T-cell (primary cell): ENCODE data around the gene PPP6R1. TPM values are rescaled to one million over a fixed set of nuclear protein-coding genes. Genes with fewer than 3 reads are reported as not detected.
"Not testable (repeated sequence)": the region's sequence is repeated elsewhere in the genome, so short reads cannot be mapped to it uniquely, and the experiment has no call there.

ENCODE experiments used
- ATAC-seq, 4 experiments: fragments of 200-7000 bp in 3 of 4; fragments of 150-1000 bp in 1 of 4; cut with Tn5 transposase; replicated peaks in 1 of 4; 1 replicate in 3 of 4; 2 replicates in 1 of 4; pipeline ENCODE4 v1.10.0; 2021; ENCODE audit warnings: moderate library complexity in 3 of 4, mild to moderate bottlenecking in 2 of 4, moderate number of reproducible peaks in 1 of 4
- CTCF ChIA-PET, 2 donors: fragments of 300-600 bp; sonication (Branson Sonifier 250); formaldehyde crosslinking; loops; one replicate each; lab custom pipeline; 2022; ENCODE audit warnings: antibody characterized with exemption in 2 of 2; lab: Charles Lee
- POLR2A ChIA-PET, 2 donors: fragments of 300-600 bp; sonication (Branson Sonifier 250); formaldehyde crosslinking; loops; one replicate each; lab custom pipeline; 2022; ENCODE audit warnings: antibody characterized with exemption in 2 of 2; lab: Charles Lee
- DNase-seq, 35 experiments: peaks; one replicate each; pipeline versions ENCODE4 v3.0.0 to v3.0.0-alpha.2; 2013 to 2023
- H3K27ac ChIP-seq: one replicate; pipeline ENCODE4 v1.5.1; 2013; ENCODE audit warnings: low read length
- H3K27me3 ChIP-seq, 2 experiments: replicated peaks in 1 of 2; 1 replicate in 1 of 2; 2 replicates in 1 of 2; pipeline versions ENCODE4 v1.6.1 to v1.7.0; 2013; ENCODE audit warnings: low read length in 1 of 2, mixed read lengths in 1 of 2; ENCODE audit not compliant: control insufficient read depth in 2 of 2, insufficient read depth in 2 of 2; ENCODE audit errors: extremely low read depth in 1 of 2
- H3K36me3 ChIP-seq, 2 donors: 1 replicate in 1 of 2; 2 replicates in 1 of 2; pipeline versions ENCODE4 v1.6.1 to v1.7.0; 2013; ENCODE audit warnings: low read length in 1 of 2; ENCODE audit not compliant: control insufficient read depth in 2 of 2, insufficient read depth in 1 of 2; ENCODE audit errors: extremely low read depth in 1 of 2
- H3K4me1 ChIP-seq, 2 experiments: 1 replicate in 1 of 2; 2 replicates in 1 of 2; pipeline versions ENCODE4 v1.6.1 to v1.7.0; 2013; ENCODE audit warnings: low read length in 2 of 2, mixed read lengths in 1 of 2; ENCODE audit not compliant: insufficient read depth in 2 of 2, control insufficient read depth in 1 of 2; ENCODE audit errors: extremely low read depth in 1 of 2
- H3K4me3 ChIP-seq, 2 donors: 1 replicate in 1 of 2; 2 replicates in 1 of 2; pipeline versions ENCODE4 v1.5.1 to v1.7.0; 2013; ENCODE audit warnings: mild to moderate bottlenecking in 2 of 2, low read length in 1 of 2, moderate library complexity in 1 of 2; ENCODE audit not compliant: control insufficient read depth in 1 of 2; ENCODE audit errors: extremely low read depth in 1 of 2
- H3K9me3 ChIP-seq: 2 replicates; pipeline ENCODE4 v1.7.0; 2013
- H3K27ac Mint-ChIP-seq, 2 donors: one replicate each; pipeline ENCODE4 v1.8.0; 2020 to 2021; ENCODE audit warnings: mild to moderate bottlenecking in 2 of 2, mixed read lengths in 2 of 2
- H3K27me3 Mint-ChIP-seq, 2 donors: one replicate each; pipeline ENCODE4 v1.8.0; 2021 to 2022; ENCODE audit warnings: mixed read lengths in 2 of 2
- H3K36me3 Mint-ChIP-seq: one replicate; pipeline ENCODE4 v1.8.0; 2021; ENCODE audit warnings: mixed read lengths
- H3K4me1 Mint-ChIP-seq, 3 donors: one replicate each; pipeline ENCODE4 v1.8.0; 2020 to 2022; ENCODE audit warnings: mixed read lengths in 3 of 3, mild to moderate bottlenecking in 1 of 3
- H3K4me3 Mint-ChIP-seq, 3 donors: one replicate each; pipeline ENCODE4 v1.8.0; 2020 to 2022; ENCODE audit warnings: mild to moderate bottlenecking in 3 of 3, mixed read lengths in 3 of 3, moderate library complexity in 3 of 3
- H3K9me3 Mint-ChIP-seq, 3 donors: one replicate each; pipeline ENCODE4 v1.8.0; 2020 to 2022; ENCODE audit warnings: mixed read lengths in 3 of 3
- WGBS: methylation state at CpG from one replicate; pipeline ENCODE4 v1.1.5; 2013; ENCODE audit warnings: missing lambda C conversion rate; ENCODE audit not compliant: insufficient coverage; 5-methylcytosine and 5-hydroxymethylcytosine counted together
- total RNA-seq, 35 experiments: library from RNA in 6 of 35; stranded (reverse) in 6 of 35; fragments of 120-200 nt in 1 of 35; gene quantifications; one replicate each; pipeline versions ENCODE4 v1.2.1 to v1.2.4 and lab custom pipeline; 2013 to 2026

The PPP6R1 gene
- total RNA-seq, 5 donors from 2014 or later (not counting 1 experiment from before 2014, with no cell fraction given), result 173 to 208 (median 194) TPM

- CTCF ChIA-PET, result no interaction called here
- Histone ChIP-seq H3K4me1 (peaks cover 0 to 5% of the 10 kb centered on the region in 2 experiments), H3K27ac (no peak overlapping the region), H3K27me3 (peaks cover 0 to 56% of the 10 kb centered on the region in 2 experiments), H3K9me3 (no peaks in the 10 kb centered on the region), H3K4me3 (no peak overlapping the region), H3K36me3 (no peaks in the 10 kb centered on the region)
- Mint-ChIP-seq H3K4me1 (peaks cover 0 to 3% (median 0%) of the 10 kb centered on the region in 3 donors), H3K27ac (peak overlapping the region in 1 of 2 donors; percentile 12), H3K36me3 (no peaks in the 10 kb centered on the region), H3K9me3 (no peaks in the 10 kb centered on the region), H3K4me3 (no peak overlapping the region), H3K27me3 (peaks cover 38 to 59% of the 10 kb centered on the region in 2 donors)
- DNase-seq, result peak in 2 of 35 experiments; percentile 15 to 16
- ATAC-seq, result peak in 2 of 4 experiments; percentile 33 to 61
- 41% methylated on average over 17 of the region's 29 CpGs for WGBS
- POLR2A ChIA-PET, result no interaction called here
Observed at GRCh38 chr19:55206664-55207500, 51.9 kb downstream of the PPP6R1 start.

- H3K4me1 Mint-ChIP-seq, H3K4me3 ChIP-seq, POLR2A ChIA-PET, H3K36me3 ChIP-seq, H3K4me3 Mint-ChIP-seq, H3K9me3 ChIP-seq, CTCF ChIA-PET, H3K27ac Mint-ChIP-seq, H3K4me1 ChIP-seq, H3K36me3 Mint-ChIP-seq, H3K9me3 Mint-ChIP-seq, H3K27ac ChIP-seq: not testable (repeated sequence)
- H3K27me3 ChIP-seq, result peaks cover 0 to 68% of the 10 kb centered on the region in 2 experiments
- peaks cover 38 to 60% of the 10 kb centered on the region in 2 donors for H3K27me3 Mint-ChIP-seq
- peak in 2 of 4 experiments; percentile 35 to 45 for ATAC-seq
- peak in 3 of 35 experiments; percentile 14 to 30 (median 24) for DNase-seq
- WGBS, result 80% methylated on average over 2 of the region's 10 CpGs
Observed at GRCh38 chr19:55202199-55202598, 56.6 kb downstream of the PPP6R1 start.

GRCh38 chr19:55199620-55200204 lies 59.1 kb downstream of the PPP6R1 start:
- H3K9me3 Mint-ChIP-seq, result no peaks in the 10 kb centered on the region
- H3K27ac ChIP-seq, result no peak overlapping the region
- peaks cover 26 to 39% of the 10 kb centered on the region in 2 donors for H3K27me3 Mint-ChIP-seq
- H3K36me3 Mint-ChIP-seq, result no peaks in the 10 kb centered on the region
- DNase-seq (no peak), ATAC-seq (no peak)
- H3K36me3 ChIP-seq, result no peaks in the 10 kb centered on the region
- H3K9me3 ChIP-seq, result no peaks in the 10 kb centered on the region
- H3K4me1 ChIP-seq, result no peaks in the 10 kb centered on the region
- ChIA-PET CTCF (no interaction called here), POLR2A (no interaction called here)
- no peak overlapping the region for H3K4me3 ChIP-seq
- H3K27me3 ChIP-seq, result peaks cover 0 to 58% of the 10 kb centered on the region in 2 experiments
- H3K27ac Mint-ChIP-seq, result no peak overlapping the region
- H3K4me1 Mint-ChIP-seq, result no peaks in the 10 kb centered on the region
- no peak overlapping the region for H3K4me3 Mint-ChIP-seq
- 80% methylated on average over 1 of the region's 5 CpGs for WGBS

- H3K27me3 Mint-ChIP-seq, result peaks cover 28 to 29% of the 10 kb centered on the region in 2 donors
- POLR2A ChIA-PET, result no interaction called here
- 56% methylated on average over 3 of the region's 5 CpGs for WGBS
- ATAC-seq, result no peak
- H3K36me3 Mint-ChIP-seq, result no peaks in the 10 kb centered on the region
- no peak overlapping the region for H3K27ac Mint-ChIP-seq
- Histone ChIP-seq H3K27ac (no peak overlapping the region), H3K27me3 (peaks cover 0 to 52% of the 10 kb centered on the region in 2 experiments), H3K4me1 (no peaks in the 10 kb centered on the region), H3K36me3 (no peaks in the 10 kb centered on the region), H3K4me3 (no peak overlapping the region), H3K9me3 (no peaks in the 10 kb centered on the region)
- H3K9me3 Mint-ChIP-seq, result no peaks in the 10 kb centered on the region
- DNase-seq, result no peak
- no peak overlapping the region for H3K4me3 Mint-ChIP-seq
- no peaks in the 10 kb centered on the region for H3K4me1 Mint-ChIP-seq
- CTCF ChIA-PET, result no interaction called here
Observed at GRCh38 chr19:55198651-55199050, 60.2 kb downstream of the PPP6R1 start.

- Mint-ChIP-seq H3K9me3 (no peaks in the 10 kb centered on the region), H3K27ac (no peak overlapping the region), H3K36me3 (no peaks in the 10 kb centered on the region), H3K4me3 (no peak overlapping the region), H3K27me3 (peaks cover 26 to 27% of the 10 kb centered on the region in 2 donors), H3K4me1 (no peaks in the 10 kb centered on the region)
- DNase-seq (no peak), ATAC-seq (peak in 1 of 4 experiments; percentile 42)
- peaks cover 0 to 61% of the 10 kb centered on the region in 2 experiments for H3K27me3 ChIP-seq
- no peak overlapping the region for H3K27ac ChIP-seq
- H3K9me3 ChIP-seq, result no peaks in the 10 kb centered on the region
- no peaks in the 10 kb centered on the region for H3K4me1 ChIP-seq
- POLR2A ChIA-PET, result no interaction called here
- CTCF ChIA-PET, result no interaction called here
- H3K4me3 ChIP-seq, result no peak overlapping the region
- no peaks in the 10 kb centered on the region for H3K36me3 ChIP-seq
- WGBS, result no CpG with 5 or more reads among the region's 4 CpGs
Observed at GRCh38 chr19:55197528-55197927, 61.3 kb downstream of the PPP6R1 start.

GRCh38 chr19:55196803-55197202 lies 62.0 kb downstream of the PPP6R1 start:
- Histone ChIP-seq H3K4me3 (no peak overlapping the region), H3K27ac (no peak overlapping the region), H3K36me3 (no peaks in the 10 kb centered on the region), H3K4me1 (no peaks in the 10 kb centered on the region), H3K9me3 (no peaks in the 10 kb centered on the region), H3K27me3 (peaks cover 0 to 58% of the 10 kb centered on the region in 2 experiments)
- no peak overlapping the region for H3K27ac Mint-ChIP-seq
- CTCF ChIA-PET, result no interaction called here
- 89% methylated on average over 10 of the region's 10 CpGs for WGBS
- no peaks in the 10 kb centered on the region for H3K9me3 Mint-ChIP-seq
- ATAC-seq (no peak), DNase-seq (no peak)
- peaks cover 23 to 25% of the 10 kb centered on the region in 2 donors for H3K27me3 Mint-ChIP-seq
- H3K4me3 Mint-ChIP-seq, result no peak overlapping the region
- no peaks in the 10 kb centered on the region for H3K36me3 Mint-ChIP-seq
- POLR2A ChIA-PET, result no interaction called here
- H3K4me1 Mint-ChIP-seq, result no peaks in the 10 kb centered on the region
